HepG2 (cell line): Measurements from ENCODE around the gene CLMP. TPM values are rescaled to one million over a fixed set of nuclear protein-coding genes. Genes with fewer than 3 reads are reported as not detected.

Experiments used
- DBP ChIP-seq: sonication (generic); formaldehyde crosslinking; IDR thresholded peaks from 2 replicates; pipeline ENCODE4 v1.4.0; 2020; ENCODE audit warnings: missing genetic modification reagents; ENCODE audit errors: not compliant biosample characterization
- FOXJ3 ChIP-seq: sonication (generic); formaldehyde crosslinking; IDR thresholded peaks from 2 replicates; pipeline ENCODE4 v1.4.0; 2020; ENCODE audit warnings: missing genetic modification reagents, mild to moderate bottlenecking, borderline replicate concordance
- JUND ChIP-seq: sonication (generic); formaldehyde crosslinking; IDR thresholded peaks from 2 replicates; pipeline ENCODE4 v1.8.0; 2022; ENCODE audit warnings: mild to moderate bottlenecking, missing genetic modification reagents
- MYNN ChIP-seq: sonication (generic); formaldehyde crosslinking; IDR thresholded peaks from 2 replicates; pipeline ENCODE4 v1.4.0; 2020; ENCODE audit warnings: mild to moderate bottlenecking, low read depth, missing genetic modification reagents
- NR1H2 ChIP-seq: sonication (generic); formaldehyde crosslinking; IDR thresholded peaks from 2 replicates; pipeline ENCODE4 v1.8.1; 2022; ENCODE audit warnings: low read depth, missing genetic modification reagents, borderline replicate concordance
- RFXANK ChIP-seq: IDR thresholded peaks from 2 replicates; pipeline ENCODE4 v1.6.1; 2016
- SIN3B ChIP-seq: fragments of 150-350 bp; IDR thresholded peaks from 2 replicates; pipeline ENCODE4 v1.6.1; 2014; ENCODE audit warnings: low read length
- SRY ChIP-seq: sonication (generic); formaldehyde crosslinking; IDR thresholded peaks from 2 replicates; pipeline ENCODE4 v1.8.0; 2022; ENCODE audit warnings: mild to moderate bottlenecking, missing genetic modification reagents
- THAP11 ChIP-seq: IDR thresholded peaks from 2 replicates; pipeline ENCODE4 v1.6.1; 2016; ENCODE audit warnings: missing biosample characterization, missing genetic modification reagents
- THAP9 ChIP-seq: sonication (generic); formaldehyde crosslinking; IDR thresholded peaks from 2 replicates; pipeline ENCODE4; 2020; ENCODE audit warnings: missing genetic modification reagents, mild to moderate bottlenecking, borderline replicate concordance
- ZBTB33 ChIP-seq: sonication (generic); formaldehyde crosslinking; IDR thresholded peaks from 2 replicates; pipeline ENCODE4 v1.4.0; 2020; ENCODE audit warnings: missing genetic modification reagents
- ZKSCAN1 ChIP-seq: fragments of 150-350 bp; IDR thresholded peaks from 2 replicates; pipeline ENCODE4 v1.6.1; 2014; ENCODE audit warnings: low read length
- ZNF337 ChIP-seq: sonication (generic); formaldehyde crosslinking; IDR thresholded peaks from 2 replicates; pipeline ENCODE4 v1.5.1; 2020; ENCODE audit warnings: missing genetic modification reagents, low read depth, mild to moderate bottlenecking, borderline replicate concordance
- ZNF749 ChIP-seq: sonication (generic); formaldehyde crosslinking; IDR thresholded peaks from 2 replicates; pipeline ENCODE4 v1.8.0; 2022; ENCODE audit warnings: mild to moderate bottlenecking, missing genetic modification reagents, moderate library complexity, borderline replicate concordance
- ZNF878 ChIP-seq: sonication (generic); formaldehyde crosslinking; IDR thresholded peaks from 2 replicates; pipeline ENCODE4 v1.8.1; 2023; ENCODE audit warnings: mild to moderate bottlenecking, missing genetic modification reagents, moderate library complexity
- polyA plus RNA-seq, 8 experiments: library from polyadenylated mRNA; depleted of rRNA in 3 of 8; stranded (reverse) in 7 of 8; unstranded in 1 of 8; fragments of >200 nt; fragmentation: Illumina TruSeq in 4 of 8; extraction: Trizol in 4 of 8; gene quantifications; 2 replicates each; pipeline versions ENCODE4 v1.2.1 to v1.2.3, GENCODE V29; 2011 to 2016; ENCODE audit warnings: low read depth in 4 of 8, missing spikeins in 1 of 8, mixed read lengths in 1 of 8; ENCODE audit not compliant: insufficient read depth in 1 of 8
- total RNA-seq, 5 experiments: library from RNA; depleted of rRNA; stranded (reverse); fragments of >200 nt; fragmentation: Illumina TruSeq; extraction: Trizol; gene quantifications; 2 replicates each; pipeline ENCODE4 v1.2.3, GENCODE V29; 2016; ENCODE audit warnings: low read depth in 1 of 5
- TF ChIP-seq, protein P1 (sequence below): sonication (generic); formaldehyde crosslinking; IDR thresholded peaks from 2 replicates; pipeline ENCODE4 v1.5.0; 2020; ENCODE audit warnings: mild to moderate bottlenecking, missing genetic modification reagents
- TF ChIP-seq, protein P2 (sequence below): sonication (generic); formaldehyde crosslinking; IDR thresholded peaks from 2 replicates; pipeline ENCODE4 v1.5.0; 2020; ENCODE audit warnings: mild to moderate bottlenecking, missing genetic modification reagents, borderline replicate concordance
- TF ChIP-seq, protein P3 (sequence below): IDR thresholded peaks from 2 replicates; pipeline ENCODE4 v1.6.1; 2016; ENCODE audit warnings: missing compliant biosample characterization, missing genetic modification reagents, borderline replicate concordance

The CLMP gene
- total and polyA plus RNA-seq, 2 of the 13 experiments (the other 11 are each of a cell fraction or from before 2014, with no cell fraction given), result not detected

- TF ChIP-seq THAP9 (CRISPR knock-in tag) (no peak; the same call in none of the 2 replicates), ZNF337 (CRISPR knock-in tag) (no peak), ZBTB33 (CRISPR knock-in tag) (no peak), SIN3B (no peak), SRY (no peak), NR1H2 (CRISPR knock-in tag) (no peak), FOXJ3 (no peak), DBP (CRISPR knock-in tag) (no peak), MYNN (CRISPR knock-in tag) (no peak), THAP11 (peak; percentile 78), ZKSCAN1 (no peak; the same call in 1 of the 2 replicates), RFXANK (CRISPR knock-in tag) (no peak), ZNF878 (CRISPR knock-in tag) (peak; percentile 68), ZNF749 (CRISPR knock-in tag) (no peak), JUND (CRISPR knock-in tag) (no peak)
- TF ChIP-seq, protein P1, sequence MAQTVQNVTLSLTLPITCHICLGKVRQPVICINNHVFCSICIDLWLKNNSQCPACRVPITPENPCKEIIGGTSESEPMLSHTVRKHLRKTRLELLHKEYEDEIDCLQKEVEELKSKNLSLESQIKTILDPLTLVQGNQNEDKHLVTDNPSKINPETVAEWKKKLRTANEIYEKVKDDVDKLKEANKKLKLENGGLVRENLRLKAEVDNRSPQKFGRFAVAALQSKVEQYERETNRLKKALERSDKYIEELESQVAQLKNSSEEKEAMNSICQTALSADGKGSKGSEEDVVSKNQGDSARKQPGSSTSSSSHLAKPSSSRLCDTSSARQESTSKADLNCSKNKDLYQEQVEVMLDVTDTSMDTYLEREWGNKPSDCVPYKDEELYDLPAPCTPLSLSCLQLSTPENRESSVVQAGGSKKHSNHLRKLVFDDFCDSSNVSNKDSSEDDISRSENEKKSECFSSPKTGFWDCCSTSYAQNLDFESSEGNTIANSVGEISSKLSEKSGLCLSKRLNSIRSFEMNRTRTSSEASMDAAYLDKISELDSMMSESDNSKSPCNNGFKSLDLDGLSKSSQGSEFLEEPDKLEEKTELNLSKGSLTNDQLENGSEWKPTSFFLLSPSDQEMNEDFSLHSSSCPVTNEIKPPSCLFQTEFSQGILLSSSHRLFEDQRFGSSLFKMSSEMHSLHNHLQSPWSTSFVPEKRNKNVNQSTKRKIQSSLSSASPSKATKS (CRISPR knock-in tag), result peak; percentile 80; the same call in 1 of the 2 replicates
- TF ChIP-seq, protein P2, sequence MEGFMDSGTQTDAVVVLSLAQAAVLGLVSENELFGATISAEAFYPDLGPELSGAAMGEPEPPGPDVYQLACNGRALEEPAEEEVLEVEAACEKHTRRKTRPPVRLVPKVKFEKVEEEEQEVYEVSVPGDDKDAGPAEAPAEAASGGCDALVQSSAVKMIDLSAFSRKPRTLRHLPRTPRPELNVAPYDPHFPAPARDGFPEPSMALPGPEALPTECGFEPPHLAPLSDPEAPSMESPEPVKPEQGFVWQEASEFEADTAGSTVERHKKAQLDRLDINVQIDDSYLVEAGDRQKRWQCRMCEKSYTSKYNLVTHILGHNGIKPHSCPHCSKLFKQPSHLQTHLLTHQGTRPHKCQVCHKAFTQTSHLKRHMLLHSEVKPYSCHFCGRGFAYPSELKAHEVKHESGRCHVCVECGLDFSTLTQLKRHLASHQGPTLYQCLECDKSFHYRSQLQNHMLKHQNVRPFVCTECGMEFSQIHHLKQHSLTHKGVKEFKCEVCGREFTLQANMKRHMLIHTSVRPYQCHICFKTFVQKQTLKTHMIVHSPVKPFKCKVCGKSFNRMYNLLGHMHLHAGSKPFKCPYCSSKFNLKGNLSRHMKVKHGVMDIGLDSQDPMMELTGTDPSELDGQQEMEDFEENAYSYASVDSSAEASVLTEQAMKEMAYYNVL, result no peak
- TF ChIP-seq, protein P3, sequence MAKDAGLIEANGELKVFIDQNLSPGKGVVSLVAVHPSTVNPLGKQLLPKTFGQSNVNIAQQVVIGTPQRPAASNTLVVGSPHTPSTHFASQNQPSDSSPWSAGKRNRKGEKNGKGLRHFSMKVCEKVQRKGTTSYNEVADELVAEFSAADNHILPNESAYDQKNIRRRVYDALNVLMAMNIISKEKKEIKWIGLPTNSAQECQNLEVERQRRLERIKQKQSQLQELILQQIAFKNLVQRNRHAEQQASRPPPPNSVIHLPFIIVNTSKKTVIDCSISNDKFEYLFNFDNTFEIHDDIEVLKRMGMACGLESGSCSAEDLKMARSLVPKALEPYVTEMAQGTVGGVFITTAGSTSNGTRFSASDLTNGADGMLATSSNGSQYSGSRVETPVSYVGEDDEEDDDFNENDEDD (CRISPR knock-in tag), result peak; percentile 92
Measured at GRCh38 chr11:123062158-123062891, 132.7 kb downstream of the CLMP start (continued).
